HG03175 (cell line): ENCODE results near the gene ZBTB39.
"Not testable (repeated sequence)": the region's sequence is repeated elsewhere in the genome, so short reads cannot be mapped to it uniquely, and the experiment has no call there.

ENCODE experiments used
- ATAC-seq: cut with Tn5 transposase; IDR thresholded peaks from one replicate; pipeline ENCODE4 v1.9.1; 2021; ENCODE audit warnings: mild to moderate bottlenecking, moderate library complexity; ENCODE audit not compliant: unreplicated experiment

The ZBTB39 gene

DNA sequence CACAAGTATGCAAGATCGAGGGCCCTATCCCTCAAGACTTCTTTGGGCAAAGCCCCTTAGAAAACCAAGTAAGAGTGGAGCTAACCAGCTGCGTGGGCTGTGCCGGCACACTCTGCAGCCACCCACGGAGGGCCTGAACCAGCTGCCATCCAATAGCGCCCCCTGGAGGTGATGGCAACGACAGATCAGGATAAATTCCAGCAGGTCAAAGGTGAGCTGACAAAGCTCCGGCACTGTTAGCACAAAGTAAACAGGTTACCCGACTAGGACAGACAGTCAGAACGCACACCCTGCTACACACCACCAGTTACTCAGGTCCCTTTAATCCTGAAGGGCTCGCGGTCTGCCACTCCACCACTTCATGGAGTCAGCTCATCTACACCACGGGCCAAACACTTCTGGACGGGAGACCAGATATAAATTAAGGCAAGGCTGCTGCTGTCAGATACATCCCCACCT, 4.9 kb downstream of the ZBTB39 start:
- no peak for ATAC-seq

- no peak for ATAC-seq
These were observed 6.0 kb downstream of the ZBTB39 start for GRCh38 chr12:57000393-57000792.

DNA sequence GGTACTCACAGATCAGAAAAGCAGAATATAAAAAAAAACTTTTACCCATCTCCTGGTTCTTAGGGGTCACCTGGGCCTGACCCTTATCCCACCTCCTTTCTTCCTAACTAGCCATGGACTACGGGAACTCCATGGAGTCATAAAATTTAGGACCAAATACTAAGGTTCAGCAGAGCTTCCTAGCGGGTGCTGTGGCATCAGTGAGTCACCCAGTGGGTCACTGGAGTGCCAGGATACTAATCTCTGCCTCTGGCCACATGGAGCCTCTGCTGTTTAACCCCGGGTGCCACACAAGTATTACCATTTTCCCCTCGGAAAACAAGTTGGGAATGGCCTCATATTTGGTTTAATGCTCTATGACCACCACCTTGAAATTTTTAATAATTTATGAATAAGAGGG, 6.9 kb downstream of the ZBTB39 start:
- no peak for ATAC-seq

DNA sequence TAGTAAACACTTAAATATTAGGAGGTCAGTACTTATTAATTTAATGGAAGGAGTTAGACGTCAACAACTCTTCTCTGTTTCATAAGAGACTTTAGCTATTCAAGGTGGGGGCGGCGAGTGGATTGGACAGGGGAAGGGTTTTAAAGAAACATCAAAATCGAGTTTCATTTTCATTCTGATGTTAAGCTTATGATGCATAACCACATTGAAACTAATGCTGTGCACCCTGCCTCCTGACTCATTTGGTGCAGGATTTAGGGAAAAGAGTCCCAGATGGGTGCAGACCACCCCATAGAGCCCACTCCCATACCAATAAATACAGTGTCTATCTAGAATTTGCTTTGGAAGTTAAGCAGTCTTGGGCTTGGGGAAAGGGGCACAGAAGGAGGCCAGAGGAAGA, 7.4 kb downstream of the ZBTB39 start:
- peak; percentile 82 for ATAC-seq

- no peak for ATAC-seq
These were observed 8.0 kb downstream of the ZBTB39 start for GRCh38 chr12:56998316-56998715.

- no peak for ATAC-seq
These were observed 9.4 kb downstream of the ZBTB39 start for GRCh38 chr12:56996793-56997545.

DNA sequence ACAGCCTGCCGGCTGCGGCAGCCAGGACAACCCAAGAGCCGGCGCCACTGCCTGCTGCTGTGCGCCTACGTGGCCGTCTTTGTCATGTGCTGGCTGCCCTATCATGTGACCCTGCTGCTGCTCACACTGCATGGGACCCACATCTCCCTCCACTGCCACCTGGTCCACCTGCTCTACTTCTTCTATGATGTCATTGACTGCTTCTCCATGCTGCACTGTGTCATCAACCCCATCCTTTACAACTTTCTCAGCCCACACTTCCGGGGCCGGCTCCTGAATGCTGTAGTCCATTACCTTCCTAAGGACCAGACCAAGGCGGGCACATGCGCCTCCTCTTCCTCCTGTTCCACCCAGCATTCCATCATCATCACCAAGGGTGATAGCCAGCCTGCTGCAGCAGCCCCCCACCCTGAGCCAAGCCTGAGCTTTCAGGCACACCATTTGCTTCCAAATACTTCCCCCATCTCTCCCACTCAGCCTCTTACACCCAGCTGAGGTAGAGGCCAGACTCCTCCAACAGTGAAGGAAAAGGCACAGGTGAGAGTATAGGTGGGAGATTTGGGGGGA, 10.3 kb downstream of the ZBTB39 start:
- ATAC-seq = no peak

DNA sequence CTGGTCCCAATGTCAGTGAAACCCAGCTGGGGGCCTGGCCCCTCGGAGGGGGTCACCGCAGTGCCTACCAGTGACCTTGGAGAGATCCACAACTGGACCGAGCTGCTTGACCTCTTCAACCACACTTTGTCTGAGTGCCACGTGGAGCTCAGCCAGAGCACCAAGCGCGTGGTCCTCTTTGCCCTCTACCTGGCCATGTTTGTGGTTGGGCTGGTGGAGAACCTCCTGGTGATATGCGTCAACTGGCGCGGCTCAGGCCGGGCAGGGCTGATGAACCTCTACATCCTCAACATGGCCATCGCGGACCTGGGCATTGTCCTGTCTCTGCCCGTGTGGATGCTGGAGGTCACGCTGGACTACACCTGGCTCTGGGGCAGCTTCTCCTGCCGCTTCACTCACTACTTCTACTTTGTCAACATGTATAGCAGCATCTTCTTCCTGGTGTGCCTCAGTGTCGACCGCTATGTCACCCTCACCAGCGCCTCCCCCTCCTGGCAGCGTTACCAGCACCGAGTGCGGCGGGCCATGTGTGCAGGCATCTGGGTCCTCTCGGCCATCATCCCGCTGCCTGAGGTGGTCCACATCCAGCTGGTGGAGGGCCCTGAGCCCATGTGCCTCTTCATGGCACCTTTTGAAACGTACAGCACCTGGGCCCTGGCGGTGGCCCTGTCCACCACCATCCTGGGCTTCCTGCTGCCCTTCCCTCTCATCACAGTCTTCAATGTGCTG, 11.0 kb downstream of the ZBTB39 start:
- no peak for ATAC-seq

GRCh38 chr12:56994231-56994746, 12.1 kb downstream of the ZBTB39 start:
- no peak for ATAC-seq

DNA sequence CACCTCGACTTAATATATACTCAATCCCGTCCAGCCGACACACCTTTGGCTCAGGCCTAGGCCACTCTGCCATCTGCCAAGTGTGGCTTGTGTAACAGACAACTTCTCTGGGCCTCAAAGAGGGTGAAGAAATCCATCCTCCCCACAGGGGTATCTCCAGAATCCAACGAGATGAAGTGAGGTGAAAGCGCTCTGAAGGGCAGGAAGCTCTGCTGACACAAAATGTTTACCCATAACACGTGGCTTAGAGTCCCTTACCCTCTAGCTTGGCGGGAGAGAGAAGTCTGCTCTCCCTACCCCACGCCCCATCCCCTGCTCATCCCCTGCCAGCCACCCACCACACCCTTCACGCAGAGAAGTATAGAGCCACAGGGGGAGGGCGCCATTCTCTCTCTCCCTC, 13.0 kb downstream of the ZBTB39 start:
- ATAC-seq = no peak

- no peak for ATAC-seq
These were observed 14.8 kb downstream of the ZBTB39 start for GRCh38 chr12:56991319-56992246.

DNA sequence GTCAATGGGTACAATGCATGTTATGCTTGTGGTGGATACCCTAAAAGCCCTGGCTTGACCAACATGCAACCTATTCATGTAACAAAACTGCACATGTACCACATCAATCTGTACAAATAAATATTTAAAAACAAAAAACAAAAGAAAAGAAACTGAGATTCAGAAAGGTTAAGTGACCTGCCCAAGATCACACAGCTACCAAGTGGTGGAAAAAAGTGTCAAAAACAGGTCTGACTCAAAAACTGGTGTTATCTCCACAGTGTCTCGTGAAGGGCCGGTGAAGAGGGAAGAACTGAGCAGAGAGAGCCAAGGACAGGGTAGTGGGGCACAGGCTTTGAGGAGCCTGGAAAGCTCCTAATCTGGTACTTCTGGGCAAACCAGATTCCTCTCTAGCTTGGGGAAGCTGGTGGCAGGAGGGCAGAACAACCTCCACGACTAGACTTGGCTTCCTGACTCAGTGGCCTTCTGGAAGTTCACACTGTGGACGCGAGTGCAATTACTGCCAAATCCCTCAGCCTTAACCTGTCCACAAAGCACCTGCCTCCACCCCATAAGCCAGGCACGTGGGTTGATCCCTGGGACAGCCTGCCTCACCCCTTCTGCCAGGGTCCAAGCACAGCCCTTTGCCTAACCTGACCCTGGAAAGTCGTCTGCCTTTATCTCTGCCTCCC, 15.6 kb downstream of the ZBTB39 start:
- no peak for ATAC-seq

GRCh38 chr12:56989861-56990610, 16.3 kb downstream of the ZBTB39 start:
- no peak for ATAC-seq

- ATAC-seq = no peak
These were observed 18.1 kb downstream of the ZBTB39 start for GRCh38 chr12:56988207-56988739.

DNA sequence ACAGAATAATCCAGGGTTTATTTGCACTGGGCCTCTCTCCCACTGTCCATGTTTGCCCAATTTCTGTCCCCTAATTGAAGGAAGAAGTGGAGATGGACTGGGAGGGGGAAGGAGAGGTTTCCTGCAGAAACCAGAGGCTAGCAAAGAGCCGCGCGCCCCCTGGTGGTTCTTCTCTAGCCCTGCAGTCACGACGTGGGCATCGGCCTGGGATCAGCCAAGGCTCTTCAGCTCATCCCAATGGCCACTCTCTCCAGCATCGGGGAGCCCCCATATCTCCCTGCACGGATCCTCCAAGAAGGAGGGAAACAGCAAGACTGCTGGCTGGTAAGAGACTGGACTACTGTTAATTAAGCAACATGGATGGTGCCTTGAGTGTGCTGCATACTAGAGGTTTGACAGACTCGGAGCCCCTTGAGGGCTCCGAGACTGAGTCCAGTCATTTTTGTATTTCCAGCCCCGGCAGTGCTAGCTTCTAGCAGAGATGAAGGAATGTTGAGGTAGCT, 18.7 kb downstream of the ZBTB39 start:
- peak; percentile 63 for ATAC-seq

DNA sequence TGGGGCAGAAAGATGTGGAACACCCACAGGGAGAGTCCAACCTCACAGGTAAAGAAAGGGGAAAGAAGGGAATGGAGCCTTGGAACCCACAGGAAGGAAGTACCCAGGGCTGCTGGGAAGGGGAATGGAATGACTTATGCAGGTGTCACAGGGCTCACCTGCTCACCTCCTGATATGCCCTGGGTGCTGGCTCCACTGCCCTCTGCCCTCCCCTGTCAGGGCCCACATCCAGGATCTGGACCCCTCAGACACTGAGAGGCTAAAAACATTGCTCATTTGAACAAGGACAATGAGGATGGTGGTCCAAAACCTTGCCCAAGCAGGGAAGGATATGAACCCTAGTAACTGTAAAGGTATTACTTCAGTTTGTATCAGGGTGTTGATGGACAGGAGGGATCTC, 19.3 kb downstream of the ZBTB39 start:
- ATAC-seq = no peak

DNA sequence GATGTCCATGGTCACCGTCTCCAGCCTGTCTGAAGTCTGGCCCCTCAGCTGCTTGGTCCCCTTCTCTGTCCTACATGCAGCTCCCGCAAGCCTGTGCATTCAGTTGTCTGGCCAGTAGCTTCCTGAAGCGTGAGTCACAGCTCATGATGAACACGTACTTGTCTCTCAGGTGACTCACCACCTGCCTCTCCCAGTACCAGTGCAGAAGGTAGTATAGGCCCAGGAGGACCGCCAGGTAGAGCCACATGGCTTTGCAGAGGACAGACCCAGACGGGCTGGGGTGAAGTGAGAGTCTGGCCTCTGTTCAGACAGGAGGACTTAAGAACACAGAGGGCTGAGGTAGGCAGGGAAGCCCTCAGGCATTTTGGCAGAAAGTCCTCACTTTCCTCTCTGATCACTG, 20.6 kb downstream of the ZBTB39 start:
- not testable (repeated sequence) for ATAC-seq

- ATAC-seq = no peak
These were observed 23.0 kb downstream of the ZBTB39 start for GRCh38 chr12:56983386-56983785.
